SK-N-MC (cell line): ENCODE results near the gene COMMD6.

Experiments
- EZH2 ChIP-seq: fragments of 200-600 bp; sonication (generic); IDR thresholded peaks from one replicate; pipeline ENCODE4 v1.6.1; 2017; ENCODE audit warnings: antibody characterized with exemption
- POLR2AphosphoS5 ChIP-seq: IDR thresholded peaks from 2 replicates; pipeline ENCODE4 v1.6.1; 2012; ENCODE audit warnings: mild to moderate bottlenecking, low read depth, low read length, borderline replicate concordance

- no peak for TF ChIP-seq POLR2AphosphoS5
- TF ChIP-seq EZH2: no peak
Observed at GRCh38 chr13:75556961-75557360, 19.3 kb upstream of the COMMD6 start.
